Keratinocyte (primary cell): ENCODE results near the gene MROH7.

Experiments
- EZH2 ChIP-seq: IDR thresholded peaks from one replicate; pipeline ENCODE4 v1.6.1; 2012; ENCODE audit warnings: inconsistent platforms, mild to moderate bottlenecking, low read length, moderate library complexity
- TF ChIP-seq, protein P1 (sequence below), 3 experiments: IDR thresholded peaks in 1 of 3; conservative IDR thresholded peaks in 1 of 3; optimal IDR thresholded peaks in 1 of 3; 2 replicates in 2 of 3; 3 replicates in 1 of 3; pipeline versions ENCODE3 to v1.5.1; 2011; ENCODE audit warnings: low read length in 3 of 3, mild to moderate bottlenecking in 3 of 3, moderate library complexity in 2 of 3, control low read depth in 1 of 3, inconsistent platforms in 1 of 3; ENCODE audit not compliant: insufficient read depth in 2 of 3; ENCODE audit errors: extremely low read depth in 1 of 3

DNA sequence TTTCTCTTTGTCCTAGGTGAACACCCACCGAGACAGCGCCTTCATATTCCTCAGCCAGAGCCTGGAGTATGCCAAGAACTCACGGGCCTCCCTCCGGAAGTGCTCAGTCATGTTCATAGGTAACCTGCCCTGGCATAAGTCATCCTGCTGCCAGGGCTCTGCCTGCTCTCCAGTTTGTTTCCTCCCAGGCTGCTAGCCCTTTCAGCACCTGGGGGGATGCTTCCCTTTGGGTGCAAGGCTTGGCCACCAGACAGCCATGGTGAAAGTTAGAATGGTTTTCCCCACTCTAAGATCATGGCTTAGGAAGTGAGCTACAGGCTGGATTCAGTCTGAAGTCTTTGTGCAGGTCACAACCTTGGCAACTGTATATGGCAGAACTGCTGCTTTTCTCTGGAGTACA, 64.8 kb downstream of the MROH7 start:
- TF ChIP-seq, protein P1, sequence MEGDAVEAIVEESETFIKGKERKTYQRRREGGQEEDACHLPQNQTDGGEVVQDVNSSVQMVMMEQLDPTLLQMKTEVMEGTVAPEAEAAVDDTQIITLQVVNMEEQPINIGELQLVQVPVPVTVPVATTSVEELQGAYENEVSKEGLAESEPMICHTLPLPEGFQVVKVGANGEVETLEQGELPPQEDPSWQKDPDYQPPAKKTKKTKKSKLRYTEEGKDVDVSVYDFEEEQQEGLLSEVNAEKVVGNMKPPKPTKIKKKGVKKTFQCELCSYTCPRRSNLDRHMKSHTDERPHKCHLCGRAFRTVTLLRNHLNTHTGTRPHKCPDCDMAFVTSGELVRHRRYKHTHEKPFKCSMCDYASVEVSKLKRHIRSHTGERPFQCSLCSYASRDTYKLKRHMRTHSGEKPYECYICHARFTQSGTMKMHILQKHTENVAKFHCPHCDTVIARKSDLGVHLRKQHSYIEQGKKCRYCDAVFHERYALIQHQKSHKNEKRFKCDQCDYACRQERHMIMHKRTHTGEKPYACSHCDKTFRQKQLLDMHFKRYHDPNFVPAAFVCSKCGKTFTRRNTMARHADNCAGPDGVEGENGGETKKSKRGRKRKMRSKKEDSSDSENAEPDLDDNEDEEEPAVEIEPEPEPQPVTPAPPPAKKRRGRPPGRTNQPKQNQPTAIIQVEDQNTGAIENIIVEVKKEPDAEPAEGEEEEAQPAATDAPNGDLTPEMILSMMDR (optimal IDR thresholded peaks at IDR 0.05 in 1 of 3, IDR thresholded peaks at IDR 0.05 in 1 of 3, conservative IDR thresholded peaks at IDR 0.05 in 1 of 3; ENCODE audit: extremely low read depth in 1 of 3, insufficient read depth in 2 of 3, low read length in 3 of 3), result no peak
- no peak for TF ChIP-seq EZH2
